Suprapubic skin (tissue), 4 donors: ENCODE measurements around the gene IGF2R. TPM values are rescaled to one million over a fixed set of nuclear protein-coding genes. Genes with fewer than 3 reads are reported as not detected.
A peak's percentile ranks its signal among the peaks of the same experiment; 100 is the strongest.

Source experiments
- DNase-seq, 2 donors: peaks; one replicate each; pipeline ENCODE4 v3.0.0-alpha.2; 2019; ENCODE audit warnings: low spot score in 2 of 2
- H3K27ac ChIP-seq: fragments of 200-600 bp; sonication (generic); one replicate; pipeline ENCODE4 v1.5.1; 2019
- H3K27me3 ChIP-seq: fragments of 200-600 bp; sonication (generic); one replicate; pipeline ENCODE4 v1.5.1; 2019
- H3K36me3 ChIP-seq: fragments of 200-600 bp; sonication (generic); one replicate; pipeline ENCODE4 v1.5.1; 2019
- H3K4me1 ChIP-seq: fragments of 200-600 bp; sonication (generic); one replicate; pipeline ENCODE4 v1.5.1; 2019
- H3K4me3 ChIP-seq: fragments of 200-600 bp; sonication (generic); one replicate; pipeline ENCODE4 v1.5.1; 2019; ENCODE audit warnings: mild to moderate bottlenecking
- H3K9me3 ChIP-seq: fragments of 200-600 bp; sonication (generic); one replicate; pipeline ENCODE4 v1.5.1; 2019
- CTCF ChIP-seq, 2 donors: fragments of 200-600 bp in 1 of 2; fragments of 450-650 bp in 1 of 2; sonication (generic) in 1 of 2; IDR thresholded peaks; one replicate each; pipeline ENCODE4 v1.5.1; 2016 to 2019; ENCODE audit warnings: antibody characterized with exemption in 2 of 2, mild to moderate bottlenecking in 1 of 2, moderate library complexity in 1 of 2
- EP300 ChIP-seq: sonication (generic); formaldehyde crosslinking; IDR thresholded peaks from one replicate; pipeline ENCODE4 v1.6.1; 2017; ENCODE audit warnings: antibody characterized with exemption
- POLR2A ChIP-seq, 2 donors: fragments of 450-650 bp; IDR thresholded peaks; one replicate each; pipeline ENCODE4 v1.6.1; 2017; ENCODE audit warnings: antibody characterized with exemption in 2 of 2, mild to moderate bottlenecking in 2 of 2, moderate library complexity in 2 of 2
- POLR2AphosphoS5 ChIP-seq, 3 donors: sonication (generic); formaldehyde crosslinking; IDR thresholded peaks; one replicate each; pipeline ENCODE4 v1.6.1; 2017; ENCODE audit warnings: antibody characterized with exemption in 3 of 3
- WGBS: methylation state at CpG from one replicate; pipeline ENCODE4 v1.1.5; 2018; 5-methylcytosine and 5-hydroxymethylcytosine counted together
- total RNA-seq, 4 donors: library from RNA; depleted of rRNA; stranded (reverse); fragments of >200 nt; gene quantifications; one replicate each; pipeline ENCODE4 v1.1.0, GENCODE V29; 2016

The IGF2R gene
- total RNA-seq, 4 donors from 2014 or later = 58.2 to 137 (median 90.6) TPM

GRCh38 chr6:159939591-159940016 lies 29.3 kb upstream of the IGF2R start:
- Histone ChIP-seq H3K4me3 (no peak overlapping the region), H3K27ac (no peak overlapping the region), H3K27me3 (no peaks in the 10 kb centered on the region), H3K9me3 (peaks cover 6% of the 10 kb centered on the region), H3K36me3 (no peaks in the 10 kb centered on the region), H3K4me1 (no peaks in the 10 kb centered on the region)
- 94% methylated on average over 6 of the region's 6 CpGs for WGBS
- DNase-seq = no peak
- TF ChIP-seq POLR2A (IDR thresholded peaks at IDR 0.05) (no peak), EP300 (no peak), CTCF (IDR thresholded peaks at IDR 0.05) (no peak), POLR2AphosphoS5 (IDR thresholded peaks at IDR 0.05) (no peak)

GRCh38 chr6:159941286-159942113 lies 27.4 kb upstream of the IGF2R start:
- DNase-seq = no peak
- Histone ChIP-seq H3K9me3 (peaks cover 6% of the 10 kb centered on the region), H3K4me3 (no peak overlapping the region), H3K36me3 (no peaks in the 10 kb centered on the region), H3K4me1 (no peaks in the 10 kb centered on the region), H3K27ac (no peak overlapping the region), H3K27me3 (no peaks in the 10 kb centered on the region)
- WGBS = 69% methylated on average over 8 of the region's 11 CpGs
- no peak for TF ChIP-seq EP300
- TF ChIP-seq CTCF (IDR thresholded peaks at IDR 0.05) = peak; percentile 14 to 21

GRCh38 chr6:159943101-159943632 lies 25.7 kb upstream of the IGF2R start:
- Histone ChIP-seq H3K27ac (peak overlapping the region; percentile 8), H3K4me3 (no peak overlapping the region), H3K27me3 (no peaks in the 10 kb centered on the region), H3K36me3 (no peaks in the 10 kb centered on the region), H3K9me3 (peaks cover 6% of the 10 kb centered on the region), H3K4me1 (no peaks in the 10 kb centered on the region)
- WGBS = 70% methylated on average over 6 of the region's 6 CpGs
- no peak for DNase-seq
- no peak for TF ChIP-seq EP300
- no peak for TF ChIP-seq CTCF (IDR thresholded peaks at IDR 0.05)
- no peak for TF ChIP-seq POLR2A (IDR thresholded peaks at IDR 0.05)
- no peak for TF ChIP-seq POLR2AphosphoS5 (IDR thresholded peaks at IDR 0.05)

- Histone ChIP-seq H3K9me3 (peaks cover 6% of the 10 kb centered on the region), H3K4me1 (no peaks in the 10 kb centered on the region), H3K36me3 (no peaks in the 10 kb centered on the region), H3K4me3 (no peak overlapping the region), H3K27ac (no peak overlapping the region), H3K27me3 (no peaks in the 10 kb centered on the region)
- 98% methylated on average over 2 of the region's 2 CpGs for WGBS
- TF ChIP-seq POLR2AphosphoS5 (IDR thresholded peaks at IDR 0.05) = no peak
- TF ChIP-seq EP300 = no peak
- TF ChIP-seq CTCF (IDR thresholded peaks at IDR 0.05) = no peak
- TF ChIP-seq POLR2A (IDR thresholded peaks at IDR 0.05) = no peak
- DNase-seq = no peak
Measured at GRCh38 chr6:159943968-159944598, 24.8 kb upstream of the IGF2R start.

- H3K27ac ChIP-seq = no peak overlapping the region
- H3K4me1 ChIP-seq = no peaks in the 10 kb centered on the region
- H3K4me3 ChIP-seq = no peak overlapping the region
- no peaks in the 10 kb centered on the region for H3K27me3 ChIP-seq
- DNase-seq = no peak
- H3K9me3 ChIP-seq = peaks cover 6% of the 10 kb centered on the region
- 90% methylated on average over 6 of the region's 6 CpGs for WGBS
- H3K36me3 ChIP-seq = no peaks in the 10 kb centered on the region
- no peak for TF ChIP-seq POLR2A (IDR thresholded peaks at IDR 0.05)
- TF ChIP-seq POLR2AphosphoS5 (IDR thresholded peaks at IDR 0.05) = no peak
- no peak for TF ChIP-seq CTCF (IDR thresholded peaks at IDR 0.05)
- TF ChIP-seq EP300 = no peak
Measured at GRCh38 chr6:159945801-159946392, 23.0 kb upstream of the IGF2R start.
